VCaP (cell line): ENCODE results near the gene MCAM.

Source experiments
- H3K27ac ChIP-seq: fragments of 450-650 bp; 2 replicates; pipeline ENCODE4 v1.5.1; 2017
- CTCF ChIP-seq: fragments of 450-650 bp; conservative IDR thresholded peaks from 2 replicates; pipeline ENCODE4 v1.5.1; 2017; ENCODE audit warnings: mild to moderate bottlenecking, moderate library complexity

MCAM gene

GRCh38 chr11:119334174-119334930, 17.4 kb upstream of the MCAM start, which contains the start of gene RNF26:
RNF26 (plus strand) TSS chr11:119334527; CDS start chr11:119335123, 596 bp downstream.
- H3K27ac ChIP-seq, result peak within 1 kb of the TSS; percentile 59; the same call in 1 of the 2 replicates
- no peak for TF ChIP-seq CTCF

- TF ChIP-seq CTCF, result no peak
- no peak overlapping the region for H3K27ac ChIP-seq
Measured at GRCh38 chr11:119332111-119332765, 15.3 kb upstream of the MCAM start.

GRCh38 chr11:119330237-119330636, 13.3 kb upstream of the MCAM start:
- no peak overlapping the region for H3K27ac ChIP-seq
- TF ChIP-seq CTCF, result no peak

GRCh38 chr11:119329320-119329719, 12.4 kb upstream of the MCAM start:
- no peak overlapping the region for H3K27ac ChIP-seq
- TF ChIP-seq CTCF, result no peak

GRCh38 chr11:119324189-119324588, 7.3 kb upstream of the MCAM start:
- H3K27ac ChIP-seq, result no peak overlapping the region
- TF ChIP-seq CTCF, result no peak

- peak; percentile 91 for TF ChIP-seq CTCF
- no peak overlapping the region for H3K27ac ChIP-seq
Measured at GRCh38 chr11:119323532-119324033, 6.7 kb upstream of the MCAM start.

- no peak for TF ChIP-seq CTCF
- H3K27ac ChIP-seq, result no peak overlapping the region
Measured at GRCh38 chr11:119322921-119323531, 6.1 kb upstream of the MCAM start.
